HL-60 (cell line): ENCODE measurements around the gene TLCD2.

Source experiments
- GABPA ChIP-seq: IDR thresholded peaks from 2 replicates; pipeline ENCODE4 v1.6.1; 2012; ENCODE audit warnings: low read depth
- POLR2AphosphoS5 ChIP-seq: IDR thresholded peaks from 2 replicates; pipeline ENCODE4 v1.6.1; 2012; ENCODE audit warnings: low read depth
- TF ChIP-seq, protein P1 (sequence below): IDR thresholded peaks from one replicate; pipeline ENCODE4 v1.5.1; 2011; ENCODE audit warnings: low read length, control low read depth, inconsistent platforms; ENCODE audit not compliant: insufficient read depth
- TF ChIP-seq, protein P2 (sequence below): IDR thresholded peaks from 2 replicates; pipeline ENCODE4 v1.6.1; 2012; ENCODE audit warnings: low read depth; ENCODE audit not compliant: insufficient replicate concordance

DNA sequence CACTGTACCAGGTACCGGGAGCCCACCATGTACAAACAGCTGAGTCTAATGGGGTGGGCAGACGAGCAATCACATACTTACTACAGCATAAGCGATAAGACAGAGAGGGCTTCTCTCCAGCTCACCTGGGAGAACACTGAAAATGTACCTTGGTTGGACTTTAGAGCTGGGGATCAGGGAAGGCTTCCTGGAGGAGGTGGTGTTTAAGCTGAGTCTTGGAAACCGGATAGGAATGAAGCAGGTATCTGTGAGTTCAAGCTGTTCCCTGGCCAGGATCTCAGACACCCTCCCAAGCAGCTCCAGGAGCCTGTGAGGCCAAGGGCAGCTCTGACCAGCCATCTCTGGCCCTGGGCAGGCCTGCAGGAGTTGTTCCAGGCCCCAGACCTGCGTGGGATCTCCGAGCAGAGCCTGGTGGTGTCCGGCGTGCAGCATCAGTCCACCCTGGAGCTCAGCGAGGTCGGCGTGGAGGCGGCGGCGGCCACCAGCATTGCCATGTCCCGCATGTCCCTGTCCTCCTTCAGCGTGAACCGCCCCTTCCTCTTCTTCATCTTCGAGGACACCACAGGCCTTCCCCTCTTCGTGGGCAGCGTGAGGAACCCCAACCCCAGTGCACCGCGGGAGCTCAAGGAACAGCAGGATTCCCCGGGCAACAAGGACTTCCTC lies 43.7 kb upstream of the TLCD2 start:
- TF ChIP-seq, protein P1, sequence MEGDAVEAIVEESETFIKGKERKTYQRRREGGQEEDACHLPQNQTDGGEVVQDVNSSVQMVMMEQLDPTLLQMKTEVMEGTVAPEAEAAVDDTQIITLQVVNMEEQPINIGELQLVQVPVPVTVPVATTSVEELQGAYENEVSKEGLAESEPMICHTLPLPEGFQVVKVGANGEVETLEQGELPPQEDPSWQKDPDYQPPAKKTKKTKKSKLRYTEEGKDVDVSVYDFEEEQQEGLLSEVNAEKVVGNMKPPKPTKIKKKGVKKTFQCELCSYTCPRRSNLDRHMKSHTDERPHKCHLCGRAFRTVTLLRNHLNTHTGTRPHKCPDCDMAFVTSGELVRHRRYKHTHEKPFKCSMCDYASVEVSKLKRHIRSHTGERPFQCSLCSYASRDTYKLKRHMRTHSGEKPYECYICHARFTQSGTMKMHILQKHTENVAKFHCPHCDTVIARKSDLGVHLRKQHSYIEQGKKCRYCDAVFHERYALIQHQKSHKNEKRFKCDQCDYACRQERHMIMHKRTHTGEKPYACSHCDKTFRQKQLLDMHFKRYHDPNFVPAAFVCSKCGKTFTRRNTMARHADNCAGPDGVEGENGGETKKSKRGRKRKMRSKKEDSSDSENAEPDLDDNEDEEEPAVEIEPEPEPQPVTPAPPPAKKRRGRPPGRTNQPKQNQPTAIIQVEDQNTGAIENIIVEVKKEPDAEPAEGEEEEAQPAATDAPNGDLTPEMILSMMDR = no peak
- TF ChIP-seq, protein P2, sequence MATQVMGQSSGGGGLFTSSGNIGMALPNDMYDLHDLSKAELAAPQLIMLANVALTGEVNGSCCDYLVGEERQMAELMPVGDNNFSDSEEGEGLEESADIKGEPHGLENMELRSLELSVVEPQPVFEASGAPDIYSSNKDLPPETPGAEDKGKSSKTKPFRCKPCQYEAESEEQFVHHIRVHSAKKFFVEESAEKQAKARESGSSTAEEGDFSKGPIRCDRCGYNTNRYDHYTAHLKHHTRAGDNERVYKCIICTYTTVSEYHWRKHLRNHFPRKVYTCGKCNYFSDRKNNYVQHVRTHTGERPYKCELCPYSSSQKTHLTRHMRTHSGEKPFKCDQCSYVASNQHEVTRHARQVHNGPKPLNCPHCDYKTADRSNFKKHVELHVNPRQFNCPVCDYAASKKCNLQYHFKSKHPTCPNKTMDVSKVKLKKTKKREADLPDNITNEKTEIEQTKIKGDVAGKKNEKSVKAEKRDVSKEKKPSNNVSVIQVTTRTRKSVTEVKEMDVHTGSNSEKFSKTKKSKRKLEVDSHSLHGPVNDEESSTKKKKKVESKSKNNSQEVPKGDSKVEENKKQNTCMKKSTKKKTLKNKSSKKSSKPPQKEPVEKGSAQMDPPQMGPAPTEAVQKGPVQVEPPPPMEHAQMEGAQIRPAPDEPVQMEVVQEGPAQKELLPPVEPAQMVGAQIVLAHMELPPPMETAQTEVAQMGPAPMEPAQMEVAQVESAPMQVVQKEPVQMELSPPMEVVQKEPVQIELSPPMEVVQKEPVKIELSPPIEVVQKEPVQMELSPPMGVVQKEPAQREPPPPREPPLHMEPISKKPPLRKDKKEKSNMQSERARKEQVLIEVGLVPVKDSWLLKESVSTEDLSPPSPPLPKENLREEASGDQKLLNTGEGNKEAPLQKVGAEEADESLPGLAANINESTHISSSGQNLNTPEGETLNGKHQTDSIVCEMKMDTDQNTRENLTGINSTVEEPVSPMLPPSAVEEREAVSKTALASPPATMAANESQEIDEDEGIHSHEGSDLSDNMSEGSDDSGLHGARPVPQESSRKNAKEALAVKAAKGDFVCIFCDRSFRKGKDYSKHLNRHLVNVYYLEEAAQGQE = no peak
- TF ChIP-seq POLR2AphosphoS5 = no peak
- TF ChIP-seq GABPA = no peak
